Parathyroid adenoma (tissue), 2 donors: ENCODE results near the gene CXCL9.
"Not testable (repeated sequence)": the region's sequence is repeated elsewhere in the genome, so short reads cannot be mapped to it uniquely, and the experiment has no call there.

Source experiments
- H2AFZ ChIP-seq: fragments of 300-600 bp; sonication (generic); one replicate; pipeline ENCODE4 v1.7.0; 2017; ENCODE audit warnings: antibody characterized with exemption, mild to moderate bottlenecking
- H3K27ac ChIP-seq: fragments of 300-600 bp; sonication (generic); one replicate; pipeline ENCODE4 v1.7.0; 2017
- H3K27me3 ChIP-seq: fragments of 300-600 bp; sonication (generic); one replicate; pipeline ENCODE4 v1.7.0; 2017; ENCODE audit warnings: low read length; ENCODE audit not compliant: control insufficient read depth, insufficient read depth
- H3K36me3 ChIP-seq: fragments of 300-600 bp; sonication (generic); one replicate; pipeline ENCODE4 v1.7.0; 2017; ENCODE audit warnings: low read length; ENCODE audit not compliant: control insufficient read depth, insufficient read depth
- H3K4me1 ChIP-seq: fragments of 300-600 bp; sonication (generic); one replicate; pipeline ENCODE4 v1.7.0; 2017; ENCODE audit warnings: control low read depth
- H3K4me2 ChIP-seq: fragments of 300-600 bp; sonication (generic); one replicate; pipeline ENCODE4 v1.7.0; 2017; ENCODE audit warnings: low read length
- H3K4me3 ChIP-seq: fragments of 300-600 bp; sonication (generic); one replicate; pipeline ENCODE4 v1.7.0; 2017; ENCODE audit warnings: low read depth, low read length
- H3K79me2 ChIP-seq: fragments of 300-600 bp; sonication (generic); one replicate; pipeline ENCODE4 v1.7.0; 2017; ENCODE audit warnings: control low read depth
- H3K9ac ChIP-seq: fragments of 300-600 bp; sonication (generic); one replicate; pipeline ENCODE4 v1.7.0; 2017; ENCODE audit warnings: mild to moderate bottlenecking
- H3K9me3 ChIP-seq: fragments of 300-600 bp; sonication (generic); one replicate; pipeline ENCODE4 v1.7.0; 2017; ENCODE audit warnings: low read length; ENCODE audit not compliant: control insufficient read depth
- TF ChIP-seq, protein P1 (sequence below): fragments of 300-600 bp; sonication (generic); IDR thresholded peaks from one replicate; pipeline ENCODE4 v1.7.0; 2017; ENCODE audit warnings: antibody characterized with exemption, mild to moderate bottlenecking
- donor health status: primary hyperparathyroidism.

Gene CXCL9

DNA sequence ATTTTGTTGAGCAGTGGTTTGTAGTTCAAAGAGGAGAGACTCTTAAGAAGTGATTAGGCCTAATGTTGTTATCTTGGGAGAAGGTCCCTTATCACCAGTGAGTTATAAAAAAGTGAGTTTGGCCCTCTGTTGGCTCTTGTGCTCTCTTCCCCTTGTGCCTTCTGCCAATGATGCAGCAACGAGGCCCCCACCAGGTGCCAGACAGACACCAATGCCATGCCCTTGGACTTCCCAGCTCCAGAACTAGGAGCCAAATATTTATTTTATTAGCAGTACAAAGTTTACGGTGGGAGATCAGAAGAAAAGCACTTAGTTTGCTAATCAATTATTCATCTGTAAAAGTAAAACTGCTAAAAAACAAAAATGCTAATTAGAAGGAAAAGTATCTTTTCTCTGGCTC lies 43.8 kb downstream of the CXCL9 start:
- TF ChIP-seq, protein P1, sequence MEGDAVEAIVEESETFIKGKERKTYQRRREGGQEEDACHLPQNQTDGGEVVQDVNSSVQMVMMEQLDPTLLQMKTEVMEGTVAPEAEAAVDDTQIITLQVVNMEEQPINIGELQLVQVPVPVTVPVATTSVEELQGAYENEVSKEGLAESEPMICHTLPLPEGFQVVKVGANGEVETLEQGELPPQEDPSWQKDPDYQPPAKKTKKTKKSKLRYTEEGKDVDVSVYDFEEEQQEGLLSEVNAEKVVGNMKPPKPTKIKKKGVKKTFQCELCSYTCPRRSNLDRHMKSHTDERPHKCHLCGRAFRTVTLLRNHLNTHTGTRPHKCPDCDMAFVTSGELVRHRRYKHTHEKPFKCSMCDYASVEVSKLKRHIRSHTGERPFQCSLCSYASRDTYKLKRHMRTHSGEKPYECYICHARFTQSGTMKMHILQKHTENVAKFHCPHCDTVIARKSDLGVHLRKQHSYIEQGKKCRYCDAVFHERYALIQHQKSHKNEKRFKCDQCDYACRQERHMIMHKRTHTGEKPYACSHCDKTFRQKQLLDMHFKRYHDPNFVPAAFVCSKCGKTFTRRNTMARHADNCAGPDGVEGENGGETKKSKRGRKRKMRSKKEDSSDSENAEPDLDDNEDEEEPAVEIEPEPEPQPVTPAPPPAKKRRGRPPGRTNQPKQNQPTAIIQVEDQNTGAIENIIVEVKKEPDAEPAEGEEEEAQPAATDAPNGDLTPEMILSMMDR, result no peak
- H3K4me1 ChIP-seq, result no peaks in the 10 kb centered on the region
- no peaks in the 10 kb centered on the region for H3K79me2 ChIP-seq
- H3K4me3 ChIP-seq, result no peak overlapping the region
- H3K9me3 ChIP-seq, result no peaks in the 10 kb centered on the region
- H3K36me3 ChIP-seq, result no peaks in the 10 kb centered on the region
- no peak overlapping the region for H3K4me2 ChIP-seq
- no peak overlapping the region for H3K9ac ChIP-seq
- H2AFZ ChIP-seq, result no peak overlapping the region
- no peaks in the 10 kb centered on the region for H3K27me3 ChIP-seq
- H3K27ac ChIP-seq, result no peak overlapping the region

- H3K79me2 ChIP-seq, H3K36me3 ChIP-seq, H3K27ac ChIP-seq, H3K9me3 ChIP-seq, H3K9ac ChIP-seq, H3K4me2 ChIP-seq, H2AFZ ChIP-seq, H3K4me3 ChIP-seq, H3K27me3 ChIP-seq, H3K4me1 ChIP-seq: not testable (repeated sequence)
These were observed 45.2 kb downstream of the CXCL9 start for GRCh38 chr4:75962072-75962471.

DNA sequence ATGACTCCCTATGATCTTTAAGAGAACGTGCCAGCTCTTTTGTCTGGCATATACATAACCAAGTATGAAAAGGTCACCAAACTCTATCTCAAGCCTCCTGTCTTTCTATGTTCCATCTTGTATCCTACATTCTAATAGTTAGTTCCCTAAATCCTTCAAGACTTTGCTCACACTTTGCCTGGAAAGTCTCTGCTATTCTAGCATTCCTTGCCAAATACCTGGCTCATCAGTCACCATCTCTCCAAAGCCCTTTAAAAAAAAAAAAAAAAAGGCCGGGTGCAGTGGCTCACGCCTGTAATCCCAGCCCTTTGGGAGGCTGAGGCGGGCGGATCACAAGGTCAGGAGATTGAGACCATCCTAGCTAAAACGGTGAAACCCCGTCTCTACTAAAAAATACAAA lies 48.8 kb downstream of the CXCL9 start:
- H3K4me2 ChIP-seq, H3K27ac ChIP-seq, H2AFZ ChIP-seq, H3K79me2 ChIP-seq, H3K36me3 ChIP-seq, H3K27me3 ChIP-seq, H3K9me3 ChIP-seq, H3K4me3 ChIP-seq, H3K9ac ChIP-seq, H3K4me1 ChIP-seq: not testable (repeated sequence)

GRCh38 chr4:75954811-75955210 lies 52.5 kb downstream of the CXCL9 start:
- not testable (repeated sequence) for H3K4me2 ChIP-seq, H3K4me1 ChIP-seq, H3K9ac ChIP-seq, H3K79me2 ChIP-seq, H3K36me3 ChIP-seq, H2AFZ ChIP-seq, H3K4me3 ChIP-seq, H3K27me3 ChIP-seq, H3K27ac ChIP-seq, H3K9me3 ChIP-seq

DNA sequence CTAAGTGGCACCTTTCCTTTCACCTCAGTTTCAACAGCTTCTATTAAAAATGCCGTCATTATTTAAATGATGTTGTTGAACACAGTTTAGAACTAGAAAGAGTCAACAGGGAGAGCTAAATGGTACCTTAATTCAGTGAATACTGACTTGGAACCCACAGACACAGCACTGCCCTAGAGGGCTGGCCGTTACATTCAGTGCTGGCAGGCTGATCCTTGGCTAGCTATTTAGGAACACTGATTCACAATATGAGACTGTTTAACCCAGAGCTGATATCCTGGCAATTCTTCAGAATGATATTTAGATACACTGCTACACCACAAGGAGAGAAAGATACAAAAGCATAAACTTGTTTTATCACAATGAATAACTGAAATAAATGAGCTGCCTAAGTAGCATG lies 53.8 kb downstream of the CXCL9 start:
- no peaks in the 10 kb centered on the region for H3K36me3 ChIP-seq

More for the DNA sequence above, 53.8 kb downstream of the CXCL9 start:
- H3K4me2 ChIP-seq, result no peak overlapping the region
- no peaks in the 10 kb centered on the region for H3K79me2 ChIP-seq
- no peak overlapping the region for H3K27ac ChIP-seq
- H3K9ac ChIP-seq, result no peak overlapping the region
- H3K9me3 ChIP-seq, result no peaks in the 10 kb centered on the region
- no peak overlapping the region for H3K4me3 ChIP-seq
- H2AFZ ChIP-seq, result no peak overlapping the region
- H3K4me1 ChIP-seq, result no peaks in the 10 kb centered on the region
- H3K27me3 ChIP-seq, result no peaks in the 10 kb centered on the region
- TF ChIP-seq, protein P1, result no peak
